OCI-LY1 (cell line): ENCODE results near the gene TPCN2.
"Not testable (repeated sequence)": the region's sequence is repeated elsewhere in the genome, so short reads cannot be mapped to it uniquely, and the experiment has no call there.

Experiments used
- H2AFZ ChIP-seq: fragments of 200-600 bp; sonication (generic), shearing (Covaris generic); 2 replicates; pipeline ENCODE4 v1.6.0; 2014; ENCODE audit warnings: antibody characterized with exemption, mild to moderate bottlenecking, low read length
- H3F3A ChIP-seq: fragments of 200-600 bp; sonication (generic), shearing (Covaris generic); 2 replicates; pipeline ENCODE4 v1.6.0; 2014; ENCODE audit warnings: mild to moderate bottlenecking, antibody characterized with exemption, low read length, moderate library complexity; ENCODE audit not compliant: insufficient read depth
- H3K27ac ChIP-seq: fragments of 200-600 bp; sonication (generic); 2 replicates; pipeline ENCODE4 v1.5.1; 2014; ENCODE audit warnings: low read length, mixed run types, mild to moderate bottlenecking, low read depth; ENCODE audit not compliant: poor library complexity, severe bottlenecking
- H3K27me3 ChIP-seq: fragments of 200-600 bp; sonication (generic); 2 replicates; pipeline ENCODE4 v1.6.0; 2014; ENCODE audit warnings: antibody characterized with exemption, mild to moderate bottlenecking, low read length, moderate library complexity; ENCODE audit not compliant: insufficient read depth
- H3K36me3 ChIP-seq: fragments of 200-600 bp; sonication (generic); 2 replicates; pipeline ENCODE4 v1.6.1; 2014; ENCODE audit warnings: mild to moderate bottlenecking, antibody characterized with exemption, low read length, moderate library complexity, mixed read lengths; ENCODE audit not compliant: insufficient read depth
- H3K4me1 ChIP-seq: fragments of 200-600 bp; sonication (generic); 2 replicates; pipeline ENCODE4 v1.5.1; 2014; ENCODE audit warnings: mild to moderate bottlenecking, low read length, moderate library complexity; ENCODE audit not compliant: insufficient read depth, severe bottlenecking
- H3K4me2 ChIP-seq: fragments of 200-600 bp; sonication (generic), shearing (Covaris generic); 2 replicates; pipeline ENCODE4 v1.6.1; 2014; ENCODE audit warnings: low read length
- H3K4me3 ChIP-seq: fragments of 200-600 bp; sonication (generic); 2 replicates; pipeline ENCODE4 v1.5.1; 2014; ENCODE audit warnings: low read length, low read depth, mild to moderate bottlenecking, mixed read lengths; ENCODE audit not compliant: poor library complexity, severe bottlenecking
- H3K79me2 ChIP-seq: fragments of 200-600 bp; shearing (Covaris generic); 2 replicates; pipeline ENCODE4 v1.6.1; 2016; ENCODE audit warnings: mixed run types, low read length, mixed read lengths; ENCODE audit not compliant: insufficient read depth
- H3K9ac ChIP-seq: fragments of 200-600 bp; sonication (generic), shearing (Covaris generic); 2 replicates; pipeline ENCODE4 v1.6.1; 2014; ENCODE audit warnings: mild to moderate bottlenecking, low read length, mixed read lengths
- H3K9me2 ChIP-seq: fragments of 200-600 bp; sonication (generic), shearing (Covaris generic); 2 replicates; pipeline ENCODE4 v1.6.1; 2014; ENCODE audit warnings: low read depth, mild to moderate bottlenecking, low read length, mixed read lengths
- H3K9me3 ChIP-seq: fragments of 200-600 bp; shearing (Covaris generic); 2 replicates; pipeline ENCODE4 v1.6.1; 2014; ENCODE audit warnings: low read length, mixed read lengths
- H4K20me1 ChIP-seq: fragments of 200-600 bp; sonication (generic), shearing (Covaris generic); 2 replicates; pipeline ENCODE4 v1.6.0; 2016; ENCODE audit warnings: mild to moderate bottlenecking, low read length; ENCODE audit not compliant: insufficient read depth
- CTCF ChIP-seq: fragments of 200-600 bp; sonication (generic), shearing (Covaris generic); IDR thresholded peaks from 2 replicates; pipeline ENCODE4 v1.5.1; 2017; ENCODE audit warnings: mild to moderate bottlenecking, antibody characterized with exemption, low read length, moderate library complexity, mixed read lengths
- EZH2 ChIP-seq: fragments of 200-600 bp; sonication (generic), shearing (Covaris generic); IDR thresholded peaks from 2 replicates; pipeline ENCODE4 v1.8.0; 2017; ENCODE audit warnings: borderline replicate concordance, mixed run types, mild to moderate bottlenecking, antibody characterized with exemption, low read length, moderate library complexity, mixed read lengths

The TPCN2 gene

GRCh38 chr11:69138265-69138664, 89.5 kb downstream of the TPCN2 start:
- H3K4me2 ChIP-seq = no peak overlapping the region
- H3K9me3 ChIP-seq = no peaks in the 10 kb centered on the region; the same call in 1 of the 2 replicates
- no peaks in the 10 kb centered on the region for H4K20me1 ChIP-seq
- H3K36me3 ChIP-seq = no peaks in the 10 kb centered on the region
- no peaks in the 10 kb centered on the region for H3K79me2 ChIP-seq
- no peaks in the 10 kb centered on the region for H3K9me2 ChIP-seq
- H3K27ac ChIP-seq = no peak overlapping the region
- H3K27me3 ChIP-seq = no peaks in the 10 kb centered on the region; the same call in 1 of the 2 replicates
- no peaks in the 10 kb centered on the region for H3K4me1 ChIP-seq
- H3K9ac ChIP-seq = no peak overlapping the region
- H2AFZ ChIP-seq = no peak overlapping the region
- TF ChIP-seq CTCF = no peak
- TF ChIP-seq EZH2 = no peak
- no peak overlapping the region for H3K4me3 ChIP-seq
- no peaks in the 10 kb centered on the region for H3F3A ChIP-seq

GRCh38 chr11:69140161-69140560, 91.4 kb downstream of the TPCN2 start:
- not testable (repeated sequence) for H3K9ac ChIP-seq

GRCh38 chr11:69140635-69141034, 91.9 kb downstream of the TPCN2 start:
- no peaks in the 10 kb centered on the region for H3K9me3 ChIP-seq

More at GRCh38 chr11:69140161-69140560, 91.4 kb downstream of the TPCN2 start:
- H3K4me3 ChIP-seq, H3K79me2 ChIP-seq, H2AFZ ChIP-seq, H3K9me3 ChIP-seq, H4K20me1 ChIP-seq, H3K36me3 ChIP-seq, H3K27me3 ChIP-seq, H3K4me2 ChIP-seq, H3F3A ChIP-seq, H3K27ac ChIP-seq, H3K9me2 ChIP-seq, H3K4me1 ChIP-seq: not testable (repeated sequence)

More at GRCh38 chr11:69140635-69141034, 91.9 kb downstream of the TPCN2 start:
- no peaks in the 10 kb centered on the region for H3K27me3 ChIP-seq
- H4K20me1 ChIP-seq = no peaks in the 10 kb centered on the region
- H2AFZ ChIP-seq = no peak overlapping the region
- H3K9me2 ChIP-seq = no peaks in the 10 kb centered on the region
- no peak overlapping the region for H3K4me2 ChIP-seq
- H3K9ac ChIP-seq = no peak overlapping the region
- no peak overlapping the region for H3K27ac ChIP-seq
- no peaks in the 10 kb centered on the region for H3K36me3 ChIP-seq
- no peak overlapping the region for H3K4me3 ChIP-seq
- no peaks in the 10 kb centered on the region for H3K4me1 ChIP-seq
- no peaks in the 10 kb centered on the region for H3F3A ChIP-seq
- TF ChIP-seq EZH2 (no peak), CTCF (no peak)
- no peaks in the 10 kb centered on the region for H3K79me2 ChIP-seq
